ENCODE results near the gene LAMA3.

The LAMA3 gene

GRCh38 chr18:23842305-23842704 lies 153.1 kb downstream of the LAMA3 start:
- TF ChIP-seq CTCF (IDR thresholded peaks at IDR 0.05; ENCODE audit: low read depth, low read length) = no peak

GRCh38 chr18:23844991-23845680 lies 155.9 kb downstream of the LAMA3 start:
- no peak for DNase-seq (ENCODE audit: extremely low read depth, low read depth)
- no peak for TF ChIP-seq CTCF (IDR thresholded peaks at IDR 0.05; ENCODE audit: low read depth, low read length)

More at GRCh38 chr18:23842305-23842704, 153.1 kb downstream of the LAMA3 start:
- DNase-seq (ENCODE audit: extremely low read depth, low read depth) = no peak

- TF ChIP-seq CTCF (IDR thresholded peaks at IDR 0.05; ENCODE audit: low read depth, low read length) = no peak
- no peak for DNase-seq (ENCODE audit: extremely low read depth, low read depth)
These were observed 156.9 kb downstream of the LAMA3 start for GRCh38 chr18:23845988-23846630.

- TF ChIP-seq CTCF (IDR thresholded peaks at IDR 0.05; ENCODE audit: low read depth, low read length) = no peak
- no peak for DNase-seq (ENCODE audit: extremely low read depth, low read depth)
These were observed 158.2 kb downstream of the LAMA3 start for GRCh38 chr18:23847321-23847986.

GRCh38 chr18:23849141-23849540 lies 159.9 kb downstream of the LAMA3 start:
- TF ChIP-seq CTCF (IDR thresholded peaks at IDR 0.05; ENCODE audit: low read depth, low read length) = no peak
- DNase-seq (ENCODE audit: extremely low read depth, low read depth) = no peak

- TF ChIP-seq CTCF (IDR thresholded peaks at IDR 0.05; ENCODE audit: low read depth, low read length) = no peak
- no peak for DNase-seq (ENCODE audit: extremely low read depth, low read depth)
These were observed 161.0 kb downstream of the LAMA3 start for GRCh38 chr18:23850215-23850614.

GRCh38 chr18:23851470-23852002 lies 162.3 kb downstream of the LAMA3 start:
- no peak for DNase-seq (ENCODE audit: extremely low read depth, low read depth)
- TF ChIP-seq CTCF (IDR thresholded peaks at IDR 0.05; ENCODE audit: low read depth, low read length) = no peak
